PFSK-1 (cell line): ENCODE data around the gene PLEKHA3.

Experiments used
- FOXP2 ChIP-seq: optimal IDR thresholded peaks from 2 replicates; pipeline ENCODE3; 2011; ENCODE audit warnings: borderline replicate concordance, control low read depth, inconsistent platforms; ENCODE audit not compliant: insufficient read depth; ENCODE audit errors: extremely low read length, extremely low read depth
- POLR2AphosphoS5 ChIP-seq: IDR thresholded peaks from 2 replicates; pipeline ENCODE4 v1.6.1; 2012; ENCODE audit warnings: low read depth, mild to moderate bottlenecking, control low read depth, low read length, moderate library complexity
- SIN3A ChIP-seq: IDR thresholded peaks from 2 replicates; pipeline ENCODE4 v1.6.1; 2012; ENCODE audit warnings: mild to moderate bottlenecking, low read length, moderate library complexity, borderline replicate concordance; ENCODE audit not compliant: insufficient read depth
- TAF1 ChIP-seq: IDR thresholded peaks from 2 replicates; pipeline ENCODE4 v1.6.1; 2012; ENCODE audit warnings: low read length, control low read depth, borderline replicate concordance; ENCODE audit not compliant: insufficient read depth
- TF ChIP-seq, protein P1 (sequence below), 2 experiments: IDR thresholded peaks; 2 replicates each; pipeline versions ENCODE4 v1.6.1 to v1.8.0; 2011 to 2012; ENCODE audit warnings: low read depth in 2 of 2, low read length in 2 of 2, control low read depth in 1 of 2, inconsistent platforms in 1 of 2, mild to moderate bottlenecking in 1 of 2, moderate library complexity in 1 of 2; ENCODE audit not compliant: insufficient read depth in 1 of 2

The PLEKHA3 gene

DNA sequence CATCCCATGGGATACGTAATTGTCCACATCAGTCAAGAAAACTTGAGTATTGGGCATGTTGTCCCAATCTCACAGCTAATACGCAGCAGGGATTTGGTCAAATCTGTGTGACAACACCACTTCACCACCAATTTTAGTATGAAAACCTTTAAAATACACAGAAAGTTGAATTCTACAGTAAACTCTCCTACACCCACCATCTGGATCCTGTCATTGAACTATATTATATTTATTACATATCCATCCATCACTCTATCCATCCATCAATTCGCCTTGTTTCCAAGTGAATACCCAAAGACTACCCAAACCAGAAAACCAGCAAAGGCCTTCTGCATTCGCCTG, 1.0 kb upstream of the PLEKHA3 start:
- no peak for TF ChIP-seq TAF1
- TF ChIP-seq, protein P1, sequence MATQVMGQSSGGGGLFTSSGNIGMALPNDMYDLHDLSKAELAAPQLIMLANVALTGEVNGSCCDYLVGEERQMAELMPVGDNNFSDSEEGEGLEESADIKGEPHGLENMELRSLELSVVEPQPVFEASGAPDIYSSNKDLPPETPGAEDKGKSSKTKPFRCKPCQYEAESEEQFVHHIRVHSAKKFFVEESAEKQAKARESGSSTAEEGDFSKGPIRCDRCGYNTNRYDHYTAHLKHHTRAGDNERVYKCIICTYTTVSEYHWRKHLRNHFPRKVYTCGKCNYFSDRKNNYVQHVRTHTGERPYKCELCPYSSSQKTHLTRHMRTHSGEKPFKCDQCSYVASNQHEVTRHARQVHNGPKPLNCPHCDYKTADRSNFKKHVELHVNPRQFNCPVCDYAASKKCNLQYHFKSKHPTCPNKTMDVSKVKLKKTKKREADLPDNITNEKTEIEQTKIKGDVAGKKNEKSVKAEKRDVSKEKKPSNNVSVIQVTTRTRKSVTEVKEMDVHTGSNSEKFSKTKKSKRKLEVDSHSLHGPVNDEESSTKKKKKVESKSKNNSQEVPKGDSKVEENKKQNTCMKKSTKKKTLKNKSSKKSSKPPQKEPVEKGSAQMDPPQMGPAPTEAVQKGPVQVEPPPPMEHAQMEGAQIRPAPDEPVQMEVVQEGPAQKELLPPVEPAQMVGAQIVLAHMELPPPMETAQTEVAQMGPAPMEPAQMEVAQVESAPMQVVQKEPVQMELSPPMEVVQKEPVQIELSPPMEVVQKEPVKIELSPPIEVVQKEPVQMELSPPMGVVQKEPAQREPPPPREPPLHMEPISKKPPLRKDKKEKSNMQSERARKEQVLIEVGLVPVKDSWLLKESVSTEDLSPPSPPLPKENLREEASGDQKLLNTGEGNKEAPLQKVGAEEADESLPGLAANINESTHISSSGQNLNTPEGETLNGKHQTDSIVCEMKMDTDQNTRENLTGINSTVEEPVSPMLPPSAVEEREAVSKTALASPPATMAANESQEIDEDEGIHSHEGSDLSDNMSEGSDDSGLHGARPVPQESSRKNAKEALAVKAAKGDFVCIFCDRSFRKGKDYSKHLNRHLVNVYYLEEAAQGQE (IDR thresholded peaks at IDR 0.05; ENCODE audit: insufficient read depth in 1 of 2, low read depth in 2 of 2, low read length in 2 of 2): no peak
- TF ChIP-seq POLR2AphosphoS5: no peak
- no peak for TF ChIP-seq FOXP2
- no peak for TF ChIP-seq SIN3A

DNA sequence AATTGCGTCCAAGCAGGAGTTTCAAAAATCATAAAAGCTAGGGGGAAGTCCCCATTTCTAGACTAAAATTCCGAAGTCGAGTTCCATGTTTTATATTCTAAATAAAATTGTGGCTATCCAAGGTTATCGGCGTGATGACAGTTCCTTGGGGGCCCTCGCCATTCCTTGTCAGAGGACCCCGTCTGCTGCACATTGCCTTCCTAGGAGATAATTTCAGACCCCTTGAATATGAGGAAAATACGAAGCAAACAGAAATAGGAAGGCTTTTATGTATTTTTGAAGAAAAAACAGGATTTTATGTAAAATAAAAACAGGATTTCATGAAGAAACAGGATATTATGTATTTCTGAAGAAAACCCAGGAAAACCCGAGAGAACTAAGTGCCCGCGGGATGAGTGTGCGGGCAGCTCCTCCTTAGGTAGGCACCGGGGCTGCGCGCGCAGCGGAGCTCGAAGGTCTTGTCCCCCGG, 465 bp upstream of the PLEKHA3 start:
- TF ChIP-seq FOXP2 (no peak), SIN3A (no peak), TAF1 (no peak), POLR2AphosphoS5 (no peak)
- TF ChIP-seq, protein P1 (IDR thresholded peaks at IDR 0.05; ENCODE audit: insufficient read depth in 1 of 2, low read depth in 2 of 2, low read length in 2 of 2): no peak

DNA sequence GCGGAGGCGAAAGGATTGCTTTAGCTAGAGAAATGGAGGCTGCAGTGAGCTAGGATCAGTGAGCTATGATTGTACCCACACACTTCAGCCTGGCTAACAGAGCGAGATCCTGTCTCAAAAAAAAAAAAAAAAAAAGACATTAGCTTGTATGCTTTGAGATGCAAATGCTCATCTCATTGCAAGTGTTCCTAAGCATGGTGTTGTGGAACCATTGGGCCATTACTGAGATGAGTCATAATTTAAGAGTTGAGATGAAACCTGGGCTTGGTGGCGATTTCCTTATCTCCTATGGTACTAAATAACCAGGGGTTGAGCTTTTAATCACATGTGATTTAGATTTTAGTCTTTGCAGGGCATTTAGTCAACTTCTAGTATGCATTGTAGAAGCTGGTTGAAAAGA, 2.2 kb downstream of the PLEKHA3 start:
- TF ChIP-seq POLR2AphosphoS5: no peak
- no peak for TF ChIP-seq TAF1
- TF ChIP-seq, protein P1 (IDR thresholded peaks at IDR 0.05; ENCODE audit: insufficient read depth in 1 of 2, low read depth in 2 of 2, low read length in 2 of 2): no peak
- no peak for TF ChIP-seq SIN3A
- no peak for TF ChIP-seq FOXP2

DNA sequence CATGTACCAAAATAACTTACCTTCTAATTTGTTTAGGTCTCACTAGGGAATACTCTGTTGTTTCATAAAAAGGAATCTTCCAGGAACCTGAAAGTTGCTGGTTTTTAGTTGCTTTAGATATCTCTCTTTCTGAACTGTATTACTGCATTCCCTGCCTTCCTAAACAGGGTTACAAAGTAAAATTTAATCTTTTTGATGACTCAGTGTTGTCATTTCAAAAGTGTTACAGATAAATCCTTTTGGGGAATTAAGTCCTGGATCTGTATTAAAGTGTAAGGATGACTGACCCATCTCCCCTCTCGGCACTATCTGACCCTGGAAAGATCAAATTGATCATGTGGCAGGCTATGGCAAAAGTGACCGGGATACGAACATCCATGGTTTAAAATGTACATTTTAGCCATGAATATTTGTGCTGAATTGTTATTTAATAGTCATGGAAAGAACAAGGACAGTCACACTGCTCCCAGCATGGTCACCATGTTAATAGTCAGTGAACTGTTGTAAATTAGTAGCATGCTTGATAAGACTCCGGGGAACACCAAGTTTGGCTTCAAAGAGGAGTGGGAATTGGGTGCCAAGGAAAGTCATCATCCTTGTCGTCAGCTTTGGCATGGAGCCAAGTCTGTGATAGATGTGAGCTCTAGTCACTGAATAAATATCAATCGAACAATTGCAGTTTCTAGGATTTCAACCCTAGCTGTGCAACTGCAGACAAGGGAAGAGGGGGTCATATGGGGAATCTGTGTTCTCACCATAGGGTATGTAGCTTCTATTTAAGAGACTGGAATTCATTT, 4.2 kb downstream of the PLEKHA3 start:
- TF ChIP-seq TAF1 (no peak), FOXP2 (no peak), SIN3A (no peak), POLR2AphosphoS5 (no peak)
- TF ChIP-seq, protein P1 (IDR thresholded peaks at IDR 0.05; ENCODE audit: insufficient read depth in 1 of 2, low read depth in 2 of 2, low read length in 2 of 2): no peak
